IgD-negative memory B cell (primary cell): ENCODE results near the gene MAP2K4. TPM values are rescaled to one million over a fixed set of nuclear protein-coding genes. Genes with fewer than 3 reads are reported as not detected.

Experiments
- H3K27ac Mint-ChIP-seq, 3 donors: one replicate each; pipeline ENCODE4 v1.8.0; 2020 to 2022; ENCODE audit warnings: mild to moderate bottlenecking in 3 of 3, mixed read lengths in 3 of 3, moderate library complexity in 1 of 3
- H3K27me3 Mint-ChIP-seq: one replicate; pipeline ENCODE4 v1.8.0; 2021; ENCODE audit warnings: mixed read lengths
- H3K36me3 Mint-ChIP-seq: one replicate; pipeline ENCODE4 v1.8.0; 2020; ENCODE audit warnings: mild to moderate bottlenecking, mixed read lengths
- H3K4me1 Mint-ChIP-seq, 3 donors: one replicate each; pipeline ENCODE4 v1.8.0; 2020 to 2022; ENCODE audit warnings: mixed read lengths in 3 of 3, mild to moderate bottlenecking in 1 of 3
- H3K4me3 Mint-ChIP-seq, 4 donors: one replicate each; pipeline ENCODE4 v1.8.0; 2020 to 2022; ENCODE audit warnings: mild to moderate bottlenecking in 4 of 4, mixed read lengths in 4 of 4, moderate library complexity in 3 of 4
- H3K9me3 Mint-ChIP-seq, 3 donors: one replicate each; pipeline ENCODE4 v1.8.0; 2020 to 2021; ENCODE audit warnings: mixed read lengths in 3 of 3, mild to moderate bottlenecking in 1 of 3
- polyA plus RNA-seq: library from polyadenylated mRNA; unstranded; fragments of 300-500 nt; fragmentation: Illumina TruSeq; gene quantifications from one replicate; pipeline ENCODE4 v1.2.3, GENCODE V29; 2021

Gene MAP2K4
- polyA plus RNA-seq, 1 donor from 2014 or later: 16.2 TPM

DNA sequence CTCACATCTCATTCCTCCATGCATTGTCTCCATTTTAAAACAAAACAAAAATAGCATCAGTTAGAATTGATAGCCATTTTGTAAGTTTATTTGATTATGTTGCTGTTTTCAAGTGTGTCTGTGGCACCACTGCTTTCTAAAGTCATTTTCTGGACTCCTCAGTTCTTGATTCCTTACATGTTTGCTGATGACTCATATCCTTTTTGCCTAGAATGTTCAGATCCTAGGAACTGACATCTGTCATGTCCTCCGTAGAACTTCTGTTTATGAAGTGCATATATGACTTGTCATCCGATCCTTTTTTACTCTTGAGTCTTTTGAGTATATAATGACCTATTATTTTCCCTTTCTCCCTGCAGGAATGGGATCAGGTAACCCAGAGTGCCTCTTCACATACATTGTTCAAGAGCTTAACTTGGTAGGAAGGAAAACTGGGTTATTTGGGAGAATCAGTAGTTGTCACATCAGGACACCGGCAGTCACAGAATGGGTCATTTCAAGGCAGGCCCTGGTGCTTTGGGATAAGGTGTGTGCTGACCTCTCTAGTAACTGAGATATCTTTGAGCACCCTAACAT is 69.2 kb downstream of the MAP2K4 start:
- no peaks in the 10 kb centered on the region for H3K9me3 Mint-ChIP-seq
- peaks cover 5% of the 10 kb centered on the region for H3K36me3 Mint-ChIP-seq
- H3K4me1 Mint-ChIP-seq: peaks cover 0 to 12% (median 10%) of the 10 kb centered on the region in 3 donors
- no peak overlapping the region for H3K4me3 Mint-ChIP-seq
- H3K27ac Mint-ChIP-seq: no peak overlapping the region
- H3K27me3 Mint-ChIP-seq: no peaks in the 10 kb centered on the region

DNA sequence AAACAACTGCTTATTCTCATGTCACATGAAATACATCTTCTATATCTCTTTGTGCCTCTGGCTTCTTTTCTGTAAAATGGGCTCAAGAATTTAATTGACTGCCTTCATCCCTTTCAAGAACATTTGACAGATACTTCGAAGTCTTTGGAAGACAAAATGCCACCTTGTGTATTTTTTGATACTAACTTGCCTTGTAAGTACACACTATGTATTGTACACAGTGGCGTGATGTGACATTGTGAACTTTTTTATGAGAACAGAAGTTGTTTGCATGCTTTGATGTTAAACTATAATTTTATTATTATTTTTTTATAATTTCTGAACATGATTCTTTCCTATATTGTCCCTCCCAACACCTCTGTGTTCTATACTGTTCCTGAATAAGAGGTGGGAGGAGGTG is 73.7 kb downstream of the MAP2K4 start:
- H3K27me3 Mint-ChIP-seq: no peaks in the 10 kb centered on the region
- H3K4me1 Mint-ChIP-seq: peaks cover 7 to 16% (median 8%) of the 10 kb centered on the region in 3 donors
- H3K4me3 Mint-ChIP-seq: no peak overlapping the region
- peaks cover 9% of the 10 kb centered on the region for H3K36me3 Mint-ChIP-seq
- no peak overlapping the region for H3K27ac Mint-ChIP-seq
- H3K9me3 Mint-ChIP-seq: no peaks in the 10 kb centered on the region

DNA sequence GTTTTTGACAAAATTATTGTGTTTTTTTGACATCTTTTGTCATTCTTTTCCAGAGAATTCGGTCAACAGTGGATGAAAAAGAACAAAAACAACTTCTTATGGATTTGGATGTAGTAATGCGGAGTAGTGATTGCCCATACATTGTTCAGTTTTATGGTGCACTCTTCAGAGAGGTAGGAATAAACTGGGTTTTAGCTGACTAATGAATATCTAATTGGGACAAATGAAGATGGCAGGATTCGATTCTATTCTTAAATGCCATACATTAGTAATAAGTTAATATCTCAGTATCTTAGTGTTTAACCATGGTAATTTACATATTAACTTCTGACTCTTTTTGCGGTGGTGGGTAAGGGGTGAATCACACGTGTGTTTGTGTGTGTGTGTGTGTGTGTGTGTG is 74.8 kb downstream of the MAP2K4 start:
- Mint-ChIP-seq H3K27ac (no peak overlapping the region), H3K4me1 (peaks cover 7 to 12% (median 8%) of the 10 kb centered on the region in 3 donors), H3K4me3 (no peak overlapping the region)

DNA sequence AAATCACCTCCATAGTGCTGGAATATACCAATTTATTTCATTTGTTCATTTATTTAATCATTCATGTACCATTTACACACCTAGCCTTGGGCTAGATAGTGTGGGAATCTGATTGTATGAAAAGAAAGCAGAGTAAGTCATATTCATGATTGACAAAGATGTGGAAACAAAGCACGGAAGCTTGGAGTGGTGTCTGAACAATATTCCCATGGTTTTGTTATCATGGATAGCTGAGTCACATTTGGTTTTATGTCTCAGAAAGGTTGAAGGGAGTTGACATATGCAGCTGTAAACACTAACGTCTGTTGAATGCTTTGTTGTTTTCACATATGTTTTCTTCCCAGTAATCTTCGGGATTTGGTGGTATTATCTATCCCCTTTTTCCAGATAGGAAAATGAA is 76.6 kb downstream of the MAP2K4 start:
- peaks cover 7 to 10% (median 8%) of the 10 kb centered on the region in 3 donors for H3K4me1 Mint-ChIP-seq
- no peak overlapping the region for H3K4me3 Mint-ChIP-seq
- H3K9me3 Mint-ChIP-seq: no peaks in the 10 kb centered on the region
- no peaks in the 10 kb centered on the region for H3K27me3 Mint-ChIP-seq
- peaks cover 22% of the 10 kb centered on the region for H3K36me3 Mint-ChIP-seq
- no peak overlapping the region for H3K27ac Mint-ChIP-seq

More for the DNA sequence above, 74.8 kb downstream of the MAP2K4 start:
- no peaks in the 10 kb centered on the region for H3K9me3 Mint-ChIP-seq
- H3K27me3 Mint-ChIP-seq: no peaks in the 10 kb centered on the region
- peaks cover 10% of the 10 kb centered on the region for H3K36me3 Mint-ChIP-seq

DNA sequence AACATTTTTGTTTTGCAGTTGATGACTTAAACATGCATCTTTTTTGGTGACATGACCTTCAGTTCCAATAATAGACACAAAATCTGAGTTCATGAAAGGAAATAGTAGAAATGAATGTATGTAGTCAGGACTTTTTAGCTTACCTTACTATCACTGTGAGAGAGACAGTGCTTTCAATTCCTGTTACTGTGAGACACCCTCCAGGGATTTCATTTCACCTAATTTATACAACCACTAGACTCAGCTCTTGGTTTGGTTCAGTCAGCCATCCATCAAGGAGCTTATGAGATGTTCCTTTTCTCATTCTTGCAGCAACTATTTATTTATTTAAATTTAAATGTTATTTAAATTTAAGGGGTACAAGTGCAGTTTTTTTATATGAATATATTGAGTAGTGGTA is 77.9 kb downstream of the MAP2K4 start:
- Mint-ChIP-seq H3K27ac (no peak overlapping the region), H3K9me3 (no peaks in the 10 kb centered on the region), H3K36me3 (peaks cover 24% of the 10 kb centered on the region), H3K4me3 (no peak overlapping the region), H3K27me3 (no peaks in the 10 kb centered on the region), H3K4me1 (peaks cover 8 to 10% (median 9%) of the 10 kb centered on the region in 3 donors)

DNA sequence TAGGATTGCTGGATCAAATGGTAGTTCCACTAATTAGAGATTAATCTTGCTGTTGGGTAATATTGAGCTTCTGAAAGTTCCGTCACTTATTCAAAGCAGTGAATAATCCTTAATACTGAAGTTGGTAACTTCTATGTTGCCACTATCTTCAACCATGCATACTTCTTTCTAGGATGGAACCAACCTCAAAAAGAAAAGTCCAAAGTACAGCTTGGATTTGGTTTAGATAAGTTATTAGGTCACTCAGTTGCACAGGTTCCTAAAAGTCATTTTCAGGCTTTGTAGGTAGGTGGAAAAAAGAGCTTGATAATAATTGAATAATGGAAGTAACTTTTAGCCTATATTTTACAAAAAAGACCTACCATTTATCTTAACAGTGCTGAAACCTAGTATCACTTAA is 78.7 kb downstream of the MAP2K4 start:
- Mint-ChIP-seq H3K4me3 (no peak overlapping the region), H3K27me3 (no peaks in the 10 kb centered on the region), H3K27ac (no peak overlapping the region), H3K36me3 (peaks cover 24% of the 10 kb centered on the region), H3K4me1 (peaks cover 8 to 10% (median 9%) of the 10 kb centered on the region in 3 donors), H3K9me3 (no peaks in the 10 kb centered on the region)

DNA sequence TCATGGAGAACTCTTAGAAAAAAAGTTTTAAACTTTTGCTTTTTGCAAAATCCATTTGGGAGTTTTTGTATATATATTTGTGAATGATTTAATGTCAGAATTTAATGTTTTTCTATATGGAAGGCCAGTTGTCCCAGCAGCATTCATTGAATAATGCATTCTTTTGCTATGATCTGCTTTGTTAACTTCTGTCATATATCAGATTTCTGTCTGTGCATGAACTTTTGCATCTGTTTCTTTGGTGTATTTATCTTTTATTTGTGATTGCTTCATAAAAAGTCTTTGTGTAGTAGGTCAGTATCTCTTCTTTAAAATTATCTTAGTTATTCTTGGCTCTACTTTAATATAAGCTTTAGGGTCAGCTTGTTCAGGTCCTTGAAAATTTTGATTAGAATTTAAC is 84.2 kb downstream of the MAP2K4 start:
- peaks cover 2 to 13% (median 4%) of the 10 kb centered on the region in 3 donors for H3K4me1 Mint-ChIP-seq
- H3K27ac Mint-ChIP-seq: no peak overlapping the region
- no peaks in the 10 kb centered on the region for H3K27me3 Mint-ChIP-seq
- peaks cover 17% of the 10 kb centered on the region for H3K36me3 Mint-ChIP-seq
- no peak overlapping the region for H3K4me3 Mint-ChIP-seq
- H3K9me3 Mint-ChIP-seq: no peaks in the 10 kb centered on the region

DNA sequence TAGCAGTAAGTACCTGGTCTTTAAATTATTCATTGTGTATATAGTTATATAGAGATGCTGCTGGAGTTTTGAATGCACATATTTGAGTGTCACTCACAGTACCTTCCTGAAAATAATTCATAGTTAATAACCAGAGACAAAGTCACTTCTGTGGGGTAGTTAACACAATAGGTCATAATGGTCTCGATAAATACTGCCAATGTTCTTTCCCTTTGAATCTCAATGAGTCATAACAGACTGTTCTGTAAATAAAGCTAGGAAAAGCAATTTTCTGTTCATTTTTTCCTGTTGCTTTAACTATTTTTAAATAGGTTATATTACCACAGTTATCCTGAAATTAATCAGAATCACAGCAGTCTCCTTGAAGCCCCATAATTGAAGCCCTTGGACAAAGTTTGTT is 87.2 kb downstream of the MAP2K4 start:
- peaks cover 2 to 13% (median 7%) of the 10 kb centered on the region in 3 donors for H3K4me1 Mint-ChIP-seq
- no peak overlapping the region for H3K4me3 Mint-ChIP-seq
- H3K27me3 Mint-ChIP-seq: no peaks in the 10 kb centered on the region
- H3K27ac Mint-ChIP-seq: no peak overlapping the region
- peaks cover 10% of the 10 kb centered on the region for H3K36me3 Mint-ChIP-seq
- H3K9me3 Mint-ChIP-seq: no peaks in the 10 kb centered on the region

DNA sequence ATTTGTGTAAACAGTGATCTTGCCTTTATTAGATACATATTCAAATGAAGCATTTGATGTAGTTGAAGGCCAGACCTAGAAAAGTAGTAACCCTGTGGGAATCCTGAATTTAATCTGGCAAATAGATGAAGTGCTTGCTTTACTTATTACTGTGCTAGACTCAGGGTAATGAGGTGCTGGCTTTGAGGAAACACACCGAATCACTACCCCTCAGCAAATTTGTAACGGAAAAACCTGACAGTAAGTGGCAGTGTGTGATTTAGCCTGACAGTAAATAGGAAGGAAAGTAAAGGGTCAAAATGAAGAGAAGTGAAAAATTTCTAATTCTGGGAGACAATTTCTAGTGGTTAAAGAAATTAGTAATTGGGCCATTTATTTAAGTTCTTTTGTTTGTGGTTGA is 90.2 kb downstream of the MAP2K4 start:
- no peaks in the 10 kb centered on the region for H3K27me3 Mint-ChIP-seq
- no peak overlapping the region for H3K4me3 Mint-ChIP-seq
- H3K9me3 Mint-ChIP-seq: no peaks in the 10 kb centered on the region
- peaks cover 0 to 5% (median 4%) of the 10 kb centered on the region in 3 donors for H3K4me1 Mint-ChIP-seq
- no peak overlapping the region for H3K27ac Mint-ChIP-seq
- peaks cover 23% of the 10 kb centered on the region for H3K36me3 Mint-ChIP-seq

DNA sequence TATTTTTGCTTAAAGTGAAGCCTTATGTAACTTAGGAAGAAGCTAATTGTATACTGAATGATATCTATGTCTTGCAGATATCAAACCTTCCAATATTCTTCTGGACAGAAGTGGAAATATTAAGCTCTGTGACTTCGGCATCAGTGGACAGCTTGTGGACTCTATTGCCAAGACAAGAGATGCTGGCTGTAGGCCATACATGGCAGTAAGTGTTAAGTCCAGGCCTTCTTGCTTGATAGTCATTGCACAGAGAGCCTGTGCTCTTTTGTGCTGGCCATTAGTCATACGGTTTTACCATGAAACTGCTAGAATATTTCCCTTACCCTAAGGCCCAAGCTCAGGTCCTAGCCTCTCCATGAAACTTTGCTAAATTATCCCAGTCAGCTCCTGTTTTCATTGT is 92.5 kb downstream of the MAP2K4 start:
- H3K9me3 Mint-ChIP-seq: no peaks in the 10 kb centered on the region
- H3K4me3 Mint-ChIP-seq: no peak overlapping the region
- peaks cover 28% of the 10 kb centered on the region for H3K36me3 Mint-ChIP-seq
- H3K27ac Mint-ChIP-seq: peak overlapping the region in 1 of 3 donors; percentile 29
- H3K27me3 Mint-ChIP-seq: no peaks in the 10 kb centered on the region
- peaks cover 0 to 5% (median 0%) of the 10 kb centered on the region in 3 donors for H3K4me1 Mint-ChIP-seq

DNA sequence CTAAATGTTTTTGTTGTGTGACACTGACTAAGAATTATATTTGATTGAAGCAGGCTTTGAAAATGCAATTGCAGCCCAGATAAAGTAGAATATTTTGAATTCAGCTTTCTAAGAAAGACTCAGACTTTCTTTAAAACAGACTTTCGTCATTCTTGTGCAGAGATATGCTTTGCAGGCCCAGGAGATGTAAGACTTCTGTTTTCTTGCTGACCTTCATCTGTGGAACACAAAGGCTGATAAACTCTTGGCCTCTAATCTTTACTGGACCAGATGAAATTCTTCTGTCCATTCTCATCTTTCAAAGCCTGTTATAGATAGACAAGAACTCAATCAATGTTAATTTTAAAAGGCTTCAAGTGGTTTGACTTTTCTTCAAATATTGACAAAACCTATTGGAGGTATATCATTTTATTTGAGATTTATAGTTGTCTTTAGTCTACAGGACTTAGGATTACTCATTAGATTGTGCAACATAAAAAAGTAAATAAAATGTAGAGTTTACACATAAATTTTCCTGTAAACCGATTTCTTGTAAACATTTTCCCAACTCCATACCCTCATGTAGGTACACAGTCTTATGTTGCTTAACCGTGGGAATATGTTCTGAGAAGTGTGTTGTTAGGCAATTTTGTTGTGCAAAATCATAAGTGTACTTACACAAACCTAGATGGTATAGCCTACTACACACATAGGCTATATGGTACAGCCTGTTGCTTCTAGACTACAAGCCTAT is 94.2 kb downstream of the MAP2K4 start:
- Mint-ChIP-seq H3K4me1 (peaks cover 0 to 5% (median 0%) of the 10 kb centered on the region in 3 donors), H3K27me3 (no peaks in the 10 kb centered on the region), H3K36me3 (peaks cover 35% of the 10 kb centered on the region), H3K27ac (no peak overlapping the region), H3K4me3 (no peak overlapping the region), H3K9me3 (peaks cover 0 to 1% (median 0%) of the 10 kb centered on the region in 3 donors)

DNA sequence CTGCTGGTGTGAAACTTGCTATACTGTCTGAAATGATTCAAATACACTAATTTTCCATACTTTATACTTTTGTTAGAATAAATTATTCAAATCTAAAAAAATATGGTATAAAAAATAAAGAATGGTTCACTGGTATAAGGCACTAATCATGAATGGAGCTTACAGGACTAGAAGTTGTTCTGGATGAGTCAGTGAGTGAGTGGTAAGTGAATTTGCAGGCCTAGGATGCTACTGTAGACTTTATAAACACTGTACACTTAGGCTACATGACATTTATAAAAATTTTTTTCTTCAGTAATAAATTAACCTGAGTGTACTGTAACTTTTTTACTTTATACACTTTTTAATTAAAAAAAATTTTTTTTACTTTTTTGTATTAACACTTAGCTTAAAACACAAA is 95.5 kb downstream of the MAP2K4 start:
- no peak overlapping the region for H3K4me3 Mint-ChIP-seq
- peaks cover 0 to 1% (median 0%) of the 10 kb centered on the region in 3 donors for H3K9me3 Mint-ChIP-seq
- no peaks in the 10 kb centered on the region for H3K27me3 Mint-ChIP-seq
- peaks cover 32% of the 10 kb centered on the region for H3K36me3 Mint-ChIP-seq
- H3K4me1 Mint-ChIP-seq: peaks cover 0 to 2% (median 0%) of the 10 kb centered on the region in 3 donors
- H3K27ac Mint-ChIP-seq: no peak overlapping the region

DNA sequence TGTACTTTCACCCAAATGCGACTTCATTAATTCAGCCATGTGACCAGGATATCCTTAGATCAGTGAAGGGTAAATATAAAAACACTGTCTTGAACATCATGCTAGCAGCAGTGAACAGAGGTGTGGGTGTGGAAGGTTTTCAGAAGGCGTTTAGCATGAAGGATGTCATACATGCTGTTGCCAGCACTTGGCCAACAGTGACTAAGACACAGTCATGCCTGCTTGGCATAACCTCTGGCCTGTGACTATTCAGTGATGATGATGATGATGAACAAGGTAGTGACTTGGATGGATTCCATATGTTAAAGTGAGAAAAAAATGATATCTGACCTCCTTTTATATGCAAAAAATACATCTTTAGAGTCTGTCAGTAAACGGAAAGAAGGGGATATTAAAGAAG is 97.9 kb downstream of the MAP2K4 start:
- Mint-ChIP-seq H3K4me3 (no peak overlapping the region), H3K27me3 (no peaks in the 10 kb centered on the region), H3K36me3 (peaks cover 29% of the 10 kb centered on the region), H3K9me3 (peaks cover 0 to 1% (median 0%) of the 10 kb centered on the region in 3 donors), H3K4me1 (peaks cover 0 to 2% (median 0%) of the 10 kb centered on the region in 3 donors), H3K27ac (no peak overlapping the region)

DNA sequence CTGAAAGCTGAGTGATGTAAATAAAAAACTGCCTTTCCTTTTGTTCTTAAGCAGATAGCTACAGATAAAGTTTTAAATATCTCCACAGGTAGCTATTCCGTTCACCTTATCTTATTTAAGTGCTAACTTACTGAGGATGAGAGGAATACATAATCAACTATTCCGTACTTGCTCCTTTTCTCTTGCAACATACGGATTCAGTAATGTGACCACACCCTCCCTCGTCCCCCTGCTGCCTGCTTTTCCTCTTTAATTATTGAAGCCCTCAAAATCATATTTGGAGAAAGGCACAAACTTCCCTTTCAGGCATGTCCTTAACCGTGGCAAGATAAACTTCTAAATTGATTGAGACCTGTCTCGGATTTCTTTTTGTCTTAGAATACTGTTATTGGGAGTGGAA is 101.4 kb downstream of the MAP2K4 start:
- no peaks in the 10 kb centered on the region for H3K4me1 Mint-ChIP-seq
- peaks cover 0 to 4% (median 3%) of the 10 kb centered on the region in 3 donors for H3K9me3 Mint-ChIP-seq
- H3K36me3 Mint-ChIP-seq: peaks cover 40% of the 10 kb centered on the region
- no peak overlapping the region for H3K4me3 Mint-ChIP-seq
- H3K27me3 Mint-ChIP-seq: no peaks in the 10 kb centered on the region
- no peak overlapping the region for H3K27ac Mint-ChIP-seq

DNA sequence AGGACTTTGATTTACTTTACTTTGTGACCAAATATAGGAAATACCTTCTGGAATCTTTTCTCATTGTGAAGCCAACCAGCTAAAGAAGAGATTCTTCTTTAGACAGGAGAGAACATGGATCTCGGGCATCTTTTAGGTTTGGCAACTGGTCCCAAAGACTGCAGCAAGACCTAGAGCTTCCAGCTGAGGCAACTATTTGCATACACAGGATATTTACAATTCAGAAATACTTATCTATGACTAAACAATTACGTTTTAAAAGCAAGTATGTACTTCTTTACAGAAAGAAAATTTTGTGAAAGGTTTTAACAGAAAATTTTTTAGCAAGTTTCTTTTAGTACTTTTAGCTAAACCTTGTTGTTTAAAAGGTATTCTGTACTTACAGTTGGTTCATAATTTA is 106.5 kb downstream of the MAP2K4 start:
- no peaks in the 10 kb centered on the region for H3K27me3 Mint-ChIP-seq
- peaks cover 0 to 4% (median 2%) of the 10 kb centered on the region in 3 donors for H3K9me3 Mint-ChIP-seq
- H3K36me3 Mint-ChIP-seq: peaks cover 34% of the 10 kb centered on the region
- no peak overlapping the region for H3K27ac Mint-ChIP-seq
- H3K4me1 Mint-ChIP-seq: no peaks in the 10 kb centered on the region
- H3K4me3 Mint-ChIP-seq: no peak overlapping the region

DNA sequence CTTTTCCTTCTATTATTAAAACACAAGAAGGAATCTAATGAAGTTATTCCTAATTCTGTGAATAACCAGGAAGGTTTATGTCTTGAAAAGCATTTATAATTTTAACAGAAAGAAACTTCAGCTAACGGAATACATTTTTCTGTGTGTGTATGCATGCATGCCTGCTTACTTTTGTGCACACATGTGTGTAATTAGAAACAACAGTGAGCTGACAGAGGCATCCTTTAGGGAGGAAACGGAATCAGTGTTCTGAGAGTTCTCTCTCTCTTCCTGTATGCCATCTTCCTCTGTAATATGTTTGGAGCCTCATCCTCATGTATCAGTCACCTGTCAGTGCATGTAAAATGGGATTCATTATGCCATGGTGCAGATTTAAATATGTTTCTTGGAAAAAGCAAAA is 107.0 kb downstream of the MAP2K4 start:
- Mint-ChIP-seq H3K36me3 (peaks cover 34% of the 10 kb centered on the region), H3K27ac (no peak overlapping the region)

More for the DNA sequence above, 107.0 kb downstream of the MAP2K4 start:
- no peak overlapping the region for H3K4me3 Mint-ChIP-seq
- H3K9me3 Mint-ChIP-seq: peaks cover 0 to 4% (median 2%) of the 10 kb centered on the region in 3 donors
- H3K4me1 Mint-ChIP-seq: no peaks in the 10 kb centered on the region
- H3K27me3 Mint-ChIP-seq: no peaks in the 10 kb centered on the region
